CD4-positive, alpha-beta T cell treated with Interleukin-10 for 1 hour (primary cell): ENCODE measurements around the gene TBXA2R.
"Not testable (repeated sequence)": the region's sequence is repeated elsewhere in the genome, so short reads cannot be mapped to it uniquely, and the experiment has no call there.

Source experiments
- DNase-seq: peaks from one replicate; pipeline ENCODE4 v3.0.0-alpha.2; 2020

Gene TBXA2R

GRCh38 chr19:3606690-3607289 lies at the start of gene TBXA2R:
Gene TBXA2R (minus strand): TSS chr19:3606875. CDS start chr19:3600634, 6,241 bp downstream.
- peak; percentile 57 for DNase-seq

DNA sequence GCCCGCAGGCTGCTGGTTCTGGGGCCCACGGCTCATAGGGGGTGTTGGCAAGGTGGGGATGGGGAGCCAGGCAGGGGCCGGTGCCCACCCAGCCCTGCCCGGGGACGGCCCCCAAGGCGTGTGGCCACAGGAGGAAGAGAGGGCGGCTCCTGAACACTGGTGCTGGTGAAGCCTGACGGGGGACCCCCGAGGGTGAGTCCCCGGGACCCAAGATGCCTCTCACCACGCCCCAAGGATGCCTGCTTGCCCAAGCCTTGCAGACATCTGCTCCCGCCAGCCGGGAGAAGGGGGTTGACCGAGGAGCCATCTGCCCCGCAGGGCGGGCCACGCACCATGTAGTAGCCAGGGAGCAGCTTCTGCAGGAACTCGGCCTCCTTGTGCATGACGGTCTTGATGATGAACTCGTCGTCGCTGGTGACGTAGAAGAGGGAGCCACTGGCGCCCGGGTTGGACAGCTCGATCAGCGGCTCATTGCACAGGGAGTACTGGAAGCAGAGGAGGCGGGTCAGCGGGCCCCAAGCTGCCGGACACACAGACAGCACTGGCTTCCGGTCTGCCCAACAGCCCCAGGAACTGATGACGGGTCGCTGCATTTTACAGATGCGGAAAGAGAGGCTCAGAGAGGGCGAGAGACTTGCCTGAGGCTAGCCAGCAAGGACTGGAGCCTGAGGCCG lies 49.5 kb upstream of the TBXA2R start:
- no peak for DNase-seq

GRCh38 chr19:3655402-3656072 lies 48.9 kb upstream of the TBXA2R start:
- no peak for DNase-seq

GRCh38 chr19:3653865-3654513 lies 47.3 kb upstream of the TBXA2R start:
- DNase-seq, result no peak

GRCh38 chr19:3653081-3653795 lies 46.6 kb upstream of the TBXA2R start:
- DNase-seq, result no peak

GRCh38 chr19:3652422-3652821 lies 45.7 kb upstream of the TBXA2R start:
- no peak for DNase-seq

DNA sequence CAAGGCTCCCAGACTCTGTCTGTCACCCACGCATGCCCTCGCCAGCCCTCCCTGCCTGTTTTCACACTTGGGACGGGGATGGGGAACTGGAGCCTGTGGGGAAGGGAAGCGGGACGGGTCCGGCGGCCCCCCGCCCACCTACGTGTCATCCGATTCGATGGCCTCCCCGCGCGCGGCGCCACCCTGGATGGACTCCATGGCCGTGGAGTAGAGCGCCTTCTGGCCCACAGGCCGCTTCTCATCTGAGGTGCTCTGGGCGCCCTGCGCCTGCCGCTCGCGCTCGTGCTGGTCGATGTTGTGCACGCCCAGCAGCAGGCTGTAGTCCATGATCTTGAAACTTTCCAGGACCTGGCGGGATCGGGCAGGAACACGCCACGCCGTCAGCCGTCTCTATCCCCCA lies 45.0 kb upstream of the TBXA2R start:
- DNase-seq, result no peak

GRCh38 chr19:3649888-3650287 lies 43.2 kb upstream of the TBXA2R start:
- no peak for DNase-seq

DNA sequence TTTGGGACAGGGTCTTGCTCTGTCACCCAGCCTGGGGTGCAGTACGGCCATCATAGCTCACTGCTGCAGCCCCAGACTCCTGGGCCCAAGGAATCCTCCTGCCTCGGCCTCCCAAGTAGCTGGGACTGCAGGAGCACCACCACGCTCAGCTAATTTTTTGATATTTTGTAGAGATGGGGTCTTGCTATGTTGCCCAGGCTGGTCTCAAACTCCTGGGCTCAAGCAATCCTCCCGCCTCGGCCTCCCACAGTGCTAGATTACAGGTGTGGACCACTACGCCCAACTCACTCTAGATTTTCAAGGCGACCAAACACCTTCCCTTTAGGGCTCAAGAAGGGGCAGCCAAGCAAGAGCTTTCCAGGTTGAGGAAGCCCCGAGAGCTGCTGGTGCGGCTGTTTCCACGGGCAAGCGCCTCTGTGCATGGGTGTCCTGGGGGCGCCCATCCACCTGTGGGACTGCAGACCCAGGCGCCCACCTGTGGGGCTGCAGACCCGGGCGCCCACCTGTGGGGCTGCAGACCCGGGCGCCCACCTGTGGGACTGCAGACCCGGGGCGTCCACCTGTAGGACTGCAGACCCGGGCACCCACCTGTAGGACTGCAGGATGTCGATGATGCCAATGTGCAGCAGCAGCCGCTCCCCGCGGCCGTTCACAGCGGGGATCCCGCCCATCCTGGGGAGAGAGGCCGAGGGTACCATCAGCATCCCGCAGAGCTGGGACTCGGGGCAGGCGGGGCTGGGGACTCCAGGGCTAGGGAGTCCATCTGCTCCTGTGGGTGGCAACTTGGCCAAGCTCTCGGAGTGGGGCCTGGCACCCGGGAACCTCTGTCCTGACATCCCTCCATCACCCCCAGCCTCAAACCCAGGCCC lies 41.6 kb upstream of the TBXA2R start:
- DNase-seq, result no peak

GRCh38 chr19:3647102-3647501 lies 40.4 kb upstream of the TBXA2R start:
- not testable (repeated sequence) for DNase-seq

- DNase-seq, result no peak
Observed at GRCh38 chr19:3646336-3647092, 39.8 kb upstream of the TBXA2R start.

GRCh38 chr19:3645726-3646125 lies 39.1 kb upstream of the TBXA2R start:
- DNase-seq, result no peak

DNA sequence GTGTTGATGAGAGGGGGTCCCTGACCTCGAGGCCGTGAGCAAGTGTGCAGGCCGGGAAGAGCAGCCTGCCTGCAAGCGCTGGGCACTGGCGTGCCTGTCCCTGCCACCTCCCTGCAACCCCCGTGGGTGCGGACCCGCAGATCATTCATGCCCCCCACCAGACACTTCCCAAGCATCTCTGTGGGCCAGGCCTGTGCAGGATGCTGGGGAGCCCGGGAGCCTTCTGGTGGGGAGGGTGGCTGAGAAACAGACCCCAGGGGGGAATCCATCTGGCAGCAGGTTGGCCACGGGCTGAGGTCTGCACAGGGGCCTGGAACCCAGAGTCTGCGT lies 38.4 kb upstream of the TBXA2R start:
- no peak for DNase-seq

DNA sequence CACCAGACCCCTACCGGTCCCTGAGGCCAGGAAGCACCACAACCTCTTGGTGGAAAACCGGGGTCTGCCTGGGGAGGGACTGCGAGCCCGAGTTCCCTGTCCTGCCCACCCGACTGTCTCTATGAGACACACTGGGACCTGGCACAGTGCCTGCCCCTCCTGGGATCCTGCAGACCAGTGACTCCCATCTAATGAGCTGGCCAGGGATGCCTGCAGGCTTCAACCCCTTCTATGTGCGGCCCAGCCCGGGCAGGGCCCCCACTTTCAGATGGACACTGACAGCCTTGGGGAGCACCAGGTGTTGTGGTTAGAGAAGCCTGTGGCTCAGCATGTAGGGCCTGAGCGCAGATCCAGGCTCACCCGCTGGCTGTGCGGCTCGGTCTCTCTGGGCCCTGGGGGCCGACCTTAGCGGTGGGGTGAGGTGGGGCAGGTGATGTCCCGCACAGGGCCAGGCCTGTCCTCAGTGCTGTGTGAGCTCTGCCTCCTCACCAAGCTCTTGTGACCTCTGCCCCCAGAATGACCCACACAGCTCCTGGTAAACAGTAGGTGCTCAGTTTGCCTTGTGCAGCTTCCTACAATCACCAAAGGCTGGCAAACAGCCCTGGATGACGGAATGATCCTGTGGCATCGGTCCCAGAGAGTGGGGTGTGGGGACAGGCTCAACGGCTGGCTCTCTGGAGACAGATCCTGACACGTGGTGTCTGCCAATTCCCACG lies 37.8 kb upstream of the TBXA2R start:
- no peak for DNase-seq

- DNase-seq, result no peak
Observed at GRCh38 chr19:3643674-3644313, 37.1 kb upstream of the TBXA2R start.

GRCh38 chr19:3642987-3643673 lies 36.5 kb upstream of the TBXA2R start:
- DNase-seq, result peak; percentile 22

- DNase-seq, result no peak
Observed at GRCh38 chr19:3642296-3642695, 35.6 kb upstream of the TBXA2R start.

DNA sequence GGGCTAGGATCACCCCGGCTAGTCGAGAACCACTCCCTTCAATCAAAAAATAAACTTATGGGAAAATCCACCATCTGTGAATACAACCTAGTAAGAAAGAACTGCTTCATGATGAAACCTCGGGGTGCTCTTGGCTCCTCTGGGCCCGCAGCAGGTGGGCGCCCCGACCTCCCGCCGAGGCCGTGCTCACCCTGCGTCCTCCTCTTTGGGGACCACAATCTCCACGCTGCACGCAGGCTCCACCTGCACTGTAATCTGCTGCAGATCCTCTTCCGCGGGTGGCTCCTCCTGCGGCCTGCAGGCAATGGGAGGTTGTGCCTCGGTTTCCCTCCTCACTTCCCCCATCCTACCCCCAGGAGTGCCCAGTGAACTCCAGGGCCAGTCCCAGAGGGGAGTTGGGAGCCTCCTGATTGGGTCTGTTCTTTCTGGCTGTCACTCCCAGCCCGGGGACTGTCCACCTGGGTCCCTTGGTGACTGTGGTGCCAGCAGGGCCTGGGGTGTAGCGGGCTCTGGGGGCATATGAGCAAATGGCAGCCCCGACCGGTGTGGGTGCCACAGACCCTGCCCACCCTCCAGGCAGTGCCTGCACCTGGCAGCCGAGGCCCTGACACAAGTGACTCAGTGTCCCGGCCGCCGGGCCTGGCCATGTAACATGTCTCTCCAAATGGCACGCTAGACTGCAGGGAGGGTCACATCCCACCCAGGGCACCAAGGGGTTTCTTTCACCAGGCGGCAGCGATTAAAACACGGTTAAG lies 35.0 kb upstream of the TBXA2R start:
- DNase-seq, result no peak

- DNase-seq, result no peak
Observed at GRCh38 chr19:3639479-3639878, 32.8 kb upstream of the TBXA2R start.
